Fibroblast of lung (primary cell): Measurements from ENCODE around the gene PIK3C2G. TPM values are rescaled to one million over a fixed set of nuclear protein-coding genes. Genes with fewer than 3 reads are reported as not detected.

Source experiments
- DNase-seq, 2 donors: peaks; one replicate each; pipeline versions ENCODE4 v3.0.0 to v3.0.0-alpha.2; 2010; ENCODE audit warnings: low read depth in 2 of 2
- H2AFZ ChIP-seq: 2 replicates; pipeline ENCODE4 v1.5.1; 2012; ENCODE audit warnings: low read length, control low read depth, inconsistent platforms
- H3K27ac ChIP-seq: 2 replicates; pipeline ENCODE4 v1.5.1; 2011; ENCODE audit warnings: low read length, control low read depth; ENCODE audit not compliant: insufficient read depth
- H3K27me3 ChIP-seq: 2 replicates; pipeline ENCODE4 v1.5.1; 2011; ENCODE audit warnings: mild to moderate bottlenecking, low read length; ENCODE audit not compliant: control insufficient read depth, insufficient read depth
- H3K36me3 ChIP-seq: 2 replicates; pipeline ENCODE4 v1.5.1; 2011; ENCODE audit warnings: low read length; ENCODE audit not compliant: control insufficient read depth, insufficient read depth
- H3K4me1 ChIP-seq: 2 replicates; pipeline ENCODE4 v1.5.1; 2011; ENCODE audit warnings: low read length; ENCODE audit not compliant: control insufficient read depth, insufficient read depth; ENCODE audit errors: extremely low read depth
- H3K4me2 ChIP-seq: 2 replicates; pipeline ENCODE4 v1.5.1; 2011; ENCODE audit warnings: low read length, control low read depth; ENCODE audit not compliant: insufficient read depth; ENCODE audit errors: extremely low read depth
- H3K4me3 ChIP-seq, 4 experiments: fragments of 200-600 bp in 1 of 4; sonication (generic) in 1 of 4; replicated peaks in 1 of 4; 2 replicates each; pipeline ENCODE4 v1.5.1; 2011 to 2016; ENCODE audit warnings: low read length in 4 of 4, low read depth in 3 of 4, mild to moderate bottlenecking in 3 of 4, control low read depth in 2 of 4, inconsistent platforms in 1 of 4, mixed read lengths in 1 of 4; ENCODE audit not compliant: insufficient read depth in 1 of 4; ENCODE audit errors: control extremely low read depth in 1 of 4
- H3K79me2 ChIP-seq: 2 replicates; pipeline ENCODE4 v1.5.1; 2012; ENCODE audit warnings: mild to moderate bottlenecking, low read length, inconsistent platforms; ENCODE audit not compliant: control insufficient read depth, insufficient read depth
- H3K9ac ChIP-seq: 2 replicates; pipeline ENCODE4 v1.5.1; 2011; ENCODE audit warnings: mild to moderate bottlenecking, low read length, control low read depth; ENCODE audit not compliant: insufficient read depth
- H3K9me3 ChIP-seq: 2 replicates; pipeline ENCODE4 v1.5.1; 2012; ENCODE audit warnings: low read depth, low read length; ENCODE audit not compliant: control insufficient read depth, insufficient read depth
- H4K20me1 ChIP-seq: 2 replicates; pipeline ENCODE4 v1.5.1; 2011; ENCODE audit warnings: low read length; ENCODE audit not compliant: control insufficient read depth, insufficient read depth; ENCODE audit errors: extremely low read depth
- EZH2 ChIP-seq: IDR thresholded peaks from 2 replicates; pipeline ENCODE4 v1.5.1; 2012; ENCODE audit warnings: low read length, control low read depth, mild to moderate bottlenecking; ENCODE audit errors: missing control alignments
- polyA plus RNA-seq, 2 donors: library from polyadenylated mRNA; depleted of rRNA in 1 of 2; stranded (reverse) in 1 of 2; unstranded in 1 of 2; fragments of >200 nt; gene quantifications; 2 replicates each; pipeline ENCODE4 v1.2.1, GENCODE V29; 2011 to 2012; ENCODE audit warnings: missing spikeins in 1 of 2
- total RNA-seq: library from RNA; depleted of rRNA; stranded (reverse); fragments of >200 nt; gene quantifications from 2 replicates; pipeline ENCODE4 v1.2.1, GENCODE V29; 2014
- TF ChIP-seq, protein P1 (sequence below), 2 donors: IDR thresholded peaks in 1 of 2; conservative IDR thresholded peaks in 1 of 2; 1 replicate in 1 of 2; 2 replicates in 1 of 2; pipeline ENCODE4 v1.5.1; 2011 to 2012; ENCODE audit warnings: low read length in 2 of 2, control low read depth in 1 of 2, inconsistent platforms in 1 of 2, low read depth in 1 of 2, mild to moderate bottlenecking in 1 of 2

Gene PIK3C2G
- total and polyA plus RNA-seq, 2 donors (not counting 1 experiment from before 2014, with no cell fraction given), result not detected

DNA sequence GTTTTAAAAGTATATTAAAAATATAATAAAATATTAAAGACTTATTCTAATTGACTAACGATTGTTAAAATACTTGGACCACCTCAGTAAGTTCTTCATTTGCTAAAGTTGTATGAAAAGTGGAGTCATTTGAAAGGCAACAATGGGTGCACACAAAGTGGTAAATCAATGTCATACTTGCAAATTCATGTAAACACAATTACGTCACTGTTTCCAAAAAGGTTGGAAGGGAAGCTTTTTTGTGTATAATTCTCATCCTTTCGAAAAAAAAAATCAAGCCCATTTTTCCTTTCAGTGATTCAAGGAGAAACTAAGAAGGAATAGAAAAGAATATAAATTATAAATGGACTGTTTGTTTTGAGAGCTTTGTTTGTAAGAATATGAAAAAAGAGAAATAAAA is 166.2 kb downstream of the PIK3C2G start:
- no peak overlapping the region for H3K9ac ChIP-seq
- no peak for TF ChIP-seq EZH2
- TF ChIP-seq, protein P1, sequence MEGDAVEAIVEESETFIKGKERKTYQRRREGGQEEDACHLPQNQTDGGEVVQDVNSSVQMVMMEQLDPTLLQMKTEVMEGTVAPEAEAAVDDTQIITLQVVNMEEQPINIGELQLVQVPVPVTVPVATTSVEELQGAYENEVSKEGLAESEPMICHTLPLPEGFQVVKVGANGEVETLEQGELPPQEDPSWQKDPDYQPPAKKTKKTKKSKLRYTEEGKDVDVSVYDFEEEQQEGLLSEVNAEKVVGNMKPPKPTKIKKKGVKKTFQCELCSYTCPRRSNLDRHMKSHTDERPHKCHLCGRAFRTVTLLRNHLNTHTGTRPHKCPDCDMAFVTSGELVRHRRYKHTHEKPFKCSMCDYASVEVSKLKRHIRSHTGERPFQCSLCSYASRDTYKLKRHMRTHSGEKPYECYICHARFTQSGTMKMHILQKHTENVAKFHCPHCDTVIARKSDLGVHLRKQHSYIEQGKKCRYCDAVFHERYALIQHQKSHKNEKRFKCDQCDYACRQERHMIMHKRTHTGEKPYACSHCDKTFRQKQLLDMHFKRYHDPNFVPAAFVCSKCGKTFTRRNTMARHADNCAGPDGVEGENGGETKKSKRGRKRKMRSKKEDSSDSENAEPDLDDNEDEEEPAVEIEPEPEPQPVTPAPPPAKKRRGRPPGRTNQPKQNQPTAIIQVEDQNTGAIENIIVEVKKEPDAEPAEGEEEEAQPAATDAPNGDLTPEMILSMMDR (conservative IDR thresholded peaks at IDR 0.05 in 1 of 2, IDR thresholded peaks at IDR 0.05 in 1 of 2; ENCODE audit: low read depth in 1 of 2, low read length in 2 of 2), result no peak
- H3K4me2 ChIP-seq, result no peak overlapping the region
- no peak for DNase-seq
- H2AFZ ChIP-seq, result no peak overlapping the region
- no peaks in the 10 kb centered on the region for H3K79me2 ChIP-seq
- no peak overlapping the region for H3K27ac ChIP-seq
- no peaks in the 10 kb centered on the region for H3K9me3 ChIP-seq
- no peaks in the 10 kb centered on the region for H3K36me3 ChIP-seq
- no peak overlapping the region for H3K4me3 ChIP-seq
- no peaks in the 10 kb centered on the region for H3K27me3 ChIP-seq
- no peaks in the 10 kb centered on the region for H4K20me1 ChIP-seq
- no peaks in the 10 kb centered on the region for H3K4me1 ChIP-seq

DNA sequence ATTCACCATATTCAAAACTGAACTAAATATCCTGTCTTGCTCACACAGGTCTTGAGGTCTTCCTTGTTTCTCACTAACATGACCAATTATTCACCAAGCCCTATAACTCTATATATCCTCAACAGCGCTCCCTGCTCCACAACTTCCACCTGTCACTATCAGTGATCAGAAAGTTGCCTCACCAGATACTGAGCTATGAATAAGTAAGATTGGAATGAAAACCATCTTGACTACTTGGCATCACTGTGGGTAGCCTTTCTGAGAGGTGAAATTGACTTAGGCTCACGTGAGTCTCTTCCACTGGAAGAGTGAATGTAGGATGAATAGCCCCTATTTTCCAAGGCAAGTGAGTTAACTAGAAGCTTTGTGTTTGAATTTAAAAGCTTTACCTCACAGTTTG is 167.1 kb downstream of the PIK3C2G start:
- no peaks in the 10 kb centered on the region for H3K79me2 ChIP-seq
- no peak overlapping the region for H3K4me2 ChIP-seq
- no peaks in the 10 kb centered on the region for H3K27me3 ChIP-seq
- no peak overlapping the region for H2AFZ ChIP-seq
- DNase-seq, result peak in 1 of 2 donors; percentile 26
- H3K4me1 ChIP-seq, result no peaks in the 10 kb centered on the region
- no peak overlapping the region for H3K9ac ChIP-seq
- no peak overlapping the region for H3K27ac ChIP-seq
- H4K20me1 ChIP-seq, result no peaks in the 10 kb centered on the region
- TF ChIP-seq EZH2, result no peak
- TF ChIP-seq, protein P1 (conservative IDR thresholded peaks at IDR 0.05 in 1 of 2, IDR thresholded peaks at IDR 0.05 in 1 of 2; ENCODE audit: low read depth in 1 of 2, low read length in 2 of 2), result no peak
- no peaks in the 10 kb centered on the region for H3K9me3 ChIP-seq
- H3K4me3 ChIP-seq, result no peak overlapping the region
- H3K36me3 ChIP-seq, result no peaks in the 10 kb centered on the region

DNA sequence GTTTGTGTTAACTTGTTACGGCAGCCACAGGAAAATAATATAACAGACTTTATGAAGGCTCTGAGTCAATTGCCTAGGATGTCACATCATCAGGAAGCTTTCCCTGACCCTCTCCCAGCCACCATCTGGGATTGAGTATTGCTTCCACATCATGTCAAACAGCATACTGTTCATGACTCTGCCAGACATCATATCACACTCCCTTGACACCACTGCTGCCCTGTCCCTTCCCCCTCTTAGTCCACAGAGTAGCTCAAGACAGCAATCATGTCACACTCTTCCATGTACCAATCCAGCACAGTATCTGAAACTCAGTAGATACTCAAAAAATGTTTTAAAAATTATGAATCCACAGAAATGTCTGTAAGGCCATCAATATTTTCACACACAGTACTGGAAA is 168.0 kb downstream of the PIK3C2G start:
- Histone ChIP-seq H4K20me1 (no peaks in the 10 kb centered on the region), H3K9me3 (no peaks in the 10 kb centered on the region), H3K36me3 (no peaks in the 10 kb centered on the region), H3K4me3 (no peak overlapping the region), H2AFZ (no peak overlapping the region), H3K4me1 (no peaks in the 10 kb centered on the region), H3K27me3 (no peaks in the 10 kb centered on the region), H3K27ac (no peak overlapping the region), H3K79me2 (no peaks in the 10 kb centered on the region), H3K4me2 (no peak overlapping the region), H3K9ac (no peak overlapping the region)
- no peak for DNase-seq
- TF ChIP-seq EZH2, result no peak
- TF ChIP-seq, protein P1 (conservative IDR thresholded peaks at IDR 0.05 in 1 of 2, IDR thresholded peaks at IDR 0.05 in 1 of 2; ENCODE audit: low read depth in 1 of 2, low read length in 2 of 2), result no peak
